T47D (cell line): ENCODE results near the gene FAM149A.
A peak's percentile ranks its signal among the peaks of the same experiment; 100 is the strongest.

Experiments used
- DNase-seq, 2 experiments: peaks; one replicate each; pipeline versions ENCODE4 v3.0.0 to v3.0.0-alpha.2; 2011 to 2012; ENCODE audit warnings: low read depth in 1 of 2, low spot score in 1 of 2
- JUND ChIP-seq: IDR thresholded peaks from 2 replicates; pipeline ENCODE4 v1.6.1; 2012; ENCODE audit warnings: low read depth
- in situ Hi-C: cut with HindIII; loops from 2 replicates; pipeline ENCODE4 v1.10.0; 2016; ENCODE audit warnings: low sequenced_read_pairs, low pct_unique_long_range_greater_than_20kb

Gene FAM149A

DNA sequence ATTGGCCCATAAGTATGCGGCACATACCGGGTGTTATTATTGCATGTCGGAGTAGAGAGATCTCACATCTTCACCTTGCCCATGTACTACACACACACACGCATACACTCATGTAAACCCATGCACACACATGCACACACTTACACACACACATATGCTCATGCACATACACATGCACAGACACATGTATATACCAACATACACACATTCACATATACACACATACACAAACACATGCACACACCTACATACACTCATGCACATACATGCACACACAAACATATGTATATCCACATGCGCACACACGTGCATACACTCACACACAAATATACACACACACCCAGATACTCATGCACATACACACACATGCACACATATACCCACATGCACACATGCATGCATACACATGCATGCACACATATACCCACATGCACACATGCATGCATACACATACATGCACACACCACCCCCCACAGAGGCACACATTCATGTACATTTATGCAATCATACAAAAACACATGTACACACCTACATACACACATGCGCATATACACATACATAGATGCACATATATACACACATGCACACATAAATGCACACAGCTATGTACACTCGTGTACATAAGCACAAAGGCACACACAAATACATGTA is 98.1 kb downstream of the FAM149A start:
- DNase-seq = no peak
- in situ Hi-C loops = no loop called here
- TF ChIP-seq JUND = no peak

DNA sequence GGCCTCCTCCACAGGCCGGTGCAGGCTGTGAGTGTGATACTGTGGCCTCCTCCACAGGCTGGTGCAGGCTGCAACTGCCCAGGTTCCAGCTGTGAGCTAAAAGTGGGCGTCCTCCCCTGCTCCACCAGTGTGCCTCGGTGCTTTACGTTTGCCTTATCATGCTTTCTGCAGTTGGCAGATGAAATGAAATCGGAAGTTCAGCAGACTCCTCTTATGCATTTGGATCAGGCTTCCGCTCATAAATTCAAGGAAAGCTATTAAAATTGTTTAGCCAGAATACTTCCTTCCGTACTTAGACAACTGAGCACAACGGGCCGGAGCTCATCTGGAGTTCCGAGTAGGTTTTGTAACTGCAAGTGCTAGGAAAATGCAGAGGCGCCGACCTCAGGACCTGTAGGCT is 98.9 kb downstream of the FAM149A start:
- no peak for TF ChIP-seq JUND
- DNase-seq = no peak
- in situ Hi-C loops = no loop called here

DNA sequence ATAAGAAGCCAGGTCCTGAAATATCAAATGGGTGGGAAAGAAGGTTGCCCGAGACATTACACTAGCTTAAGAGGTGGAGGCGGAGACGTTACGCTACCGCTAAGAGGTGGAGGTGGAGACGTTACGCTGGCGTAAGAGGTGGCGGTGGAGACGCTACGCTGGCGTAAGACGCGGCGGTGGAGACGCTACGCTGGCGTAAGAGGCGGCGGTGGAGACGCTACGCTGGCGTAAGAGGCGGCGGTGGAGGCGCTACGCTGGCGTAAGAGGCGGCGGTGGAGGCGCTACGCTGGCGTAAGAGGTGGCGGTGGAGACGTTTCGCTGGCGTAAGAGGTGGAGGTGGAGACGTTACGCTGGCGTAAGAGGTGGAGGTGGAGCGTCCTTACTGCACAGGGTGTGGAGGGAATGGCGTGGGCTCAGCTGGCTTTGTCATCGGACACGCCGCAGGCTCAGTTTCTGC is 99.6 kb downstream of the FAM149A start:
- no peak for DNase-seq
- TF ChIP-seq JUND = no peak
- in situ Hi-C loops = no loop called here

DNA sequence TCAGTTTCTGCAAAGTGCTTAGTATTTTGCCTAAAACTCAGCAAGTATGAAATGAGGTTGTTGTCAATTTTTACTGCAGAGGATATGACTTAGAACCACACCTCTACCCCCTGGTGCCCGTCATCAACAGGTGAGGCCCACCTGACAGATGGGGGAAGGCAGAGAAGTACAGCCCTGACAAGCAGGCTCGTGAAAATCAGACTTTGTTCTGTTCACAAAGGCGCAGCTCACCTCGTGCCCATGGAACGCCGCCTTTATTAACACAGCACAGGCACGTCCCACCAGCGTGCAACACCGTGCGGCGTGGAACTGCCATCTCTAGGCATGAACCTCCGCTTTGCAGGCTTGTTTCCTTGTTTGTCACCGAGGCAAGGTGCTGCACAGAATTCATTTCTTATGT is 100.2 kb downstream of the FAM149A start:
- TF ChIP-seq JUND = no peak
- no peak for DNase-seq
- in situ Hi-C loops = no loop called here

DNA sequence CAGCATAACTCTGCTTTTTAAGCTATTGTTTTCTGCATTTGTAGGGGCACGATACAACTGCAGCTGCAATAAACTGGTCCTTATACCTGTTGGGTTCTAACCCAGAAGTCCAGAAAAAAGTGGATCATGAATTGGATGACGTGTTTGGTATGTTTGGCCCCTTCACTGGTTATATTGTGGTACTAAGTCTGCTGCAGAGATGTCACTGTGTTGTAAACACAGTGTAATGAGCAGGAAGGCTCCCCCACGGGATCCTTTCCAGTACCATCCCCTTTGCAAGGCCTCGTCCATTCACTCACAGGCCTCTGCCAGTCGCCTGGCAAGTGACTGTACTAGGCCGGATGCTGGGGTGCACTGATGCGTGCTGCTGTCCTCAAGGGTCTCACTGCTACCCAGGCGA is 100.7 kb downstream of the FAM149A start:
- in situ Hi-C loops = no loop called here
- no peak for DNase-seq
- no peak for TF ChIP-seq JUND

DNA sequence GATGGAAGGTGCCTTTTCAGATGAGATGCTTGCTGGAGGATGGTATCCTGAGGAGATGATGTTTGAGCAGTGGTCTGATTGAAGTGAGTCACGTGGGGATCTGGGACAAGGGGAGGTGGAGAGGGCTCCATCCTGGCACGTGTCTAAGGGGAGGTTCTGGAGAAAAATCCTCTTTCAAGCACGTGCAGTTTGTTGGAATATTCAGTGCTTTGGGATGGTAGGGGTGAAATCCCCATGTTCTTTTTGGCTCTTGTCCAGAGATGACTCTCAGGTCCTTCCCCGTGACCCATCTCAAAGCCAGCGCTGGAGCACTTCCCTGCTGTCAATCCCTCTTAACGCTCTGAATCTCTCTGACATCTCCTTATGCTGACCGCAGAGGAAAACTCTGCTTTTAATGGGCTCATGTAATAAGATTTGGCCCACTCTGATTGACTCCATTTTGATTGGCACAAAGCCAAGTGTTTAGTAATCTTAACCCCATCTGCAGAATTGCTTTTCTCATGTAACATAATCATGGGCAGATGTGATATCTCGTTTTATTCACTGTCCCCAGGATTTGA is 112.0 kb downstream of the FAM149A start:
- DNase-seq = no peak
- TF ChIP-seq JUND = no peak
- in situ Hi-C loops = no loop called here

DNA sequence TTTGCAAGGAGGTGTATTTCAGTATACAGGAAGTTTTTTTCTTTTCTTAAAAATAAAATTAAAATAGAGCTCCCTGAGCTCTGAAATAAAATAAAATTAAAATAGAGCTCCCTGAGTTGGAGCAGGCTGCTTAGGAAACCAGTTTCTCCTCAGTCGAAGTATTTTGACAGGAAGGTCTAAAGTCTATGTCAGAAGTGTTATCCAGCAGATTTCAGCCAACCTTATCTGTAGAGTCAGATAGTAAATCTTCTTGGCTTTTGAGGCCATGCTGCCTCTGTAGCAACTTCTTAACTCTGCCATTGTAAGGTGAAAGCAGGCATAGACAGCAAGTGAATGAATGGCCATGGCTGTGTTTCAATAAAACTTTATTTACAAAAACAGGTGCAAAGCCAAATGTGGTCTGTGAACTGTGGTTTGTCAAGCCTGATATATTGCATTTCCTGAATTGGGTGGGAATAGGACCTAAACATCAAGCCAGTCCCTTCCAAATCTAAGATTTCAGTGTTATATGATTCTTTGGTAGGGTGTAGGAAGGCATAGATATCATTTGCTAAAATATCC is 113.3 kb downstream of the FAM149A start:
- DNase-seq = no peak
- TF ChIP-seq JUND = no peak
- in situ Hi-C loops = no loop called here

DNA sequence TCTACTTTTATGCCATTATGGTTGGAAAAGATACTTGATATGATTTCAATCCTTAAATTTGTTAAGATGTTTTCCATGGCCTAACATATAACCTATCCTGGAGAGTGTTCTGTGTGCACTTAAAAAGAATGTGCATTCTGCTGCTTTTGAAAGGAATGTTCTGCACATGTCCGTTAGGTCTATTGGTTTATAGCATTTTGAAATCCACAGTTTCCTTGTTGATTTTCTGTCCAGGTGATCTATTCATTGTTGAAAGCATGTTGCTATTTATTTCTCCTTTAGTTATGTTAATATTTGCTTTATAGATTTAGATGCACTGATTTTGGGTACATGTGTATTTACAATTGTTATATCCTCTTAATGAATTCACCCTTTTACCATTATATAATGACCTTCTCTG is 117.1 kb downstream of the FAM149A start:
- TF ChIP-seq JUND = no peak
- peak in 1 of 2 experiments; percentile 6 for DNase-seq
- in situ Hi-C loops = no loop called here
